Common myeloid progenitor, CD34-positive (primary cell): ENCODE results near the gene HOXB3.

Experiments used
- CTCF ChIA-PET: fragments of 350-600 bp; sonication (Branson Sonifier 250); formaldehyde crosslinking; loops from one replicate; lab custom pipeline; 2021; ENCODE audit warnings: antibody characterized with exemption; lab: Charles Lee
- POLR2A ChIA-PET: fragments of 350-600 bp; sonication (Branson Sonifier 250); formaldehyde crosslinking; loops from one replicate; lab custom pipeline; 2021; ENCODE audit warnings: antibody characterized with exemption; lab: Charles Lee
- DNase-seq, 3 donors: peaks; one replicate each; pipeline versions ENCODE4 v3.0.0 to v3.0.0-alpha.2; 2013
- H3K27ac ChIP-seq, 2 experiments: 1 replicate in 1 of 2; 2 replicates in 1 of 2; pipeline ENCODE4 v1.7.0; 2013; ENCODE audit warnings: inconsistent platforms in 2 of 2, low read length in 2 of 2, mild to moderate bottlenecking in 2 of 2, low read depth in 1 of 2, moderate library complexity in 1 of 2; ENCODE audit not compliant: severe bottlenecking in 2 of 2, insufficient read depth in 1 of 2, poor library complexity in 1 of 2
- H3K27me3 ChIP-seq, 5 experiments: replicated peaks in 2 of 5; 1 replicate in 3 of 5; 2 replicates in 2 of 5; pipeline versions ENCODE4 v1.6.1 to v1.7.0; 2013; ENCODE audit warnings: low read length in 4 of 5, mild to moderate bottlenecking in 2 of 5, moderate library complexity in 2 of 5, inconsistent platforms in 1 of 5; ENCODE audit not compliant: insufficient read depth in 5 of 5, control insufficient read depth in 4 of 5
- H3K36me3 ChIP-seq, 4 experiments: 1 replicate in 2 of 4; 2 replicates in 2 of 4; pipeline versions ENCODE4 v1.6.1 to v1.7.0; 2013; ENCODE audit warnings: low read length in 3 of 4, control low read depth in 1 of 4, mild to moderate bottlenecking in 1 of 4; ENCODE audit not compliant: control insufficient read depth in 4 of 4, insufficient read depth in 4 of 4
- H3K4me1 ChIP-seq, 4 experiments: 1 replicate in 3 of 4; 2 replicates in 1 of 4; pipeline versions ENCODE4 v1.6.1 to v1.7.1; 2013; ENCODE audit warnings: low read length in 3 of 4, mild to moderate bottlenecking in 3 of 4, control low read depth in 1 of 4, inconsistent platforms in 1 of 4, moderate library complexity in 1 of 4; ENCODE audit not compliant: control insufficient read depth in 4 of 4, insufficient read depth in 4 of 4; ENCODE audit errors: control extremely low read depth in 1 of 4
- H3K4me3 ChIP-seq, 7 experiments: 1 replicate in 4 of 7; 2 replicates in 3 of 7; pipeline versions ENCODE4 v1.5.1 to v1.7.0; 2013; ENCODE audit warnings: mild to moderate bottlenecking in 7 of 7, low read length in 6 of 7, moderate library complexity in 6 of 7, inconsistent platforms in 2 of 7, low read depth in 2 of 7, control low read depth in 1 of 7; ENCODE audit not compliant: insufficient read depth in 4 of 7, control insufficient read depth in 1 of 7; ENCODE audit errors: extremely low read depth in 1 of 7
- H3K9me3 ChIP-seq, 5 experiments: 1 replicate in 4 of 5; 2 replicates in 1 of 5; pipeline versions ENCODE4 v1.6.1 to v1.7.1; 2013; ENCODE audit warnings: low read length in 4 of 5, mild to moderate bottlenecking in 2 of 5, inconsistent platforms in 1 of 5, low read depth in 1 of 5, moderate library complexity in 1 of 5; ENCODE audit not compliant: control insufficient read depth in 4 of 5, insufficient read depth in 2 of 5; ENCODE audit errors: control extremely low read depth in 1 of 5
- WGBS: methylation state at CpG from one replicate; pipeline ENCODE4 v1.1.5; 2013; ENCODE audit not compliant: insufficient coverage; 5-methylcytosine and 5-hydroxymethylcytosine counted together

Gene HOXB3

GRCh38 chr17:48574505-48575065 is 15.5 kb downstream of the HOXB3 start:
- CTCF ChIA-PET = interaction anchor here (0.9 to 1.3 kb wide), 3 partner anchors 35 to 223 kb away, joined by 3 to 4 read pairs (median 3); no protein-coding TSS in a partner anchor
- Histone ChIP-seq H3K27me3 (no peaks in the 10 kb centered on the region), H3K36me3 (peaks cover 0 to 30% (median 16%) of the 10 kb centered on the region in 4 experiments), H3K4me1 (peaks cover 4 to 89% (median 58%) of the 10 kb centered on the region in 4 experiments), H3K9me3 (no peaks in the 10 kb centered on the region), H3K27ac (no peak overlapping the region), H3K4me3 (no peak overlapping the region)
- 91% methylated on average over 6 of the region's 8 CpGs for WGBS
- DNase-seq = no peak
- POLR2A ChIA-PET = interaction anchor here (0.6 to 0.7 kb wide), 2 partner anchors 31 to 670 kb away, joined by 3 to 4 read pairs; no protein-coding TSS in a partner anchor

DNA sequence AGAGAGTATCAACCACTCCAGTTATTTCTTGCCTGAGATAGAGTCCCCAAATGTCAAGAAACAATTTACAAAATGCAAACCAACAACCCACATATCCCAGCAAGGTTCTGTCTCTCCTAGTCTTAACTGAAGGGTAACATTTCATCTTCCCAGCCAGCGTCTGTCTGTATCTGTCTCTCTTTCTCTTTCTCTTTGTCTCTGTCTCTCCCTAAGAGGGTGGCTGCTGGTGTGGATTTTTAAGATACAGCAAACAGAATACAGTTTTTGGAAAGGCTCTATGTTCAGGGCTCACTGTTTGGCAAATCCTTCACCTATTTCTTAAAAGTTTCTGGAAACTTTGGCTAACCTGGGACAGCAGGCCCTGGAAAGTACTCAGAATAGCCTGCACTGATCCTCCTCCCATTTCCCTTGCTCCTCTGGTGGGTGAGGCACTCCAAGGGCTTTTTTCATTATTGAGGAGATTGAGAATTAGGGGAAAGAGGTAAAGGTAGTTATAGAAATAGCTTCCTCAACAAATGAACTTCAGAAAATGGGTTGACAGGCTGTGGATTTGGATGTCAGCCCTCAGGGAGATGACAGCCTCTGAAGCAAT is 18.1 kb downstream of the HOXB3 start:
- Histone ChIP-seq H3K27me3 (no peaks in the 10 kb centered on the region), H3K4me1 (peaks cover 0 to 99% (median 64%) of the 10 kb centered on the region in 4 experiments), H3K36me3 (peaks cover 0 to 36% (median 16%) of the 10 kb centered on the region in 4 experiments), H3K9me3 (no peaks in the 10 kb centered on the region), H3K27ac (no peak overlapping the region), H3K4me3 (no peak overlapping the region)
- ChIA-PET CTCF (no interaction called here), POLR2A (no interaction called here)
- DNase-seq = no peak
- WGBS = 86% methylated on average over 1 of the region's 1 CpG

GRCh38 chr17:48571024-48571818 is 18.8 kb downstream of the HOXB3 start:
- peak overlapping the region in 3 of 7 experiments; percentile 19 to 47 (median 28) for H3K4me3 ChIP-seq
- peaks cover 0 to 100% (median 64%) of the 10 kb centered on the region in 4 experiments for H3K4me1 ChIP-seq
- H3K27me3 ChIP-seq = no peaks in the 10 kb centered on the region
- CTCF ChIA-PET = interaction anchor here (1.0 to 1.5 kb wide), 2 partner anchors 9 to 22 kb away, joined by 3 to 9 read pairs; no protein-coding TSS in a partner anchor
- 37% methylated on average over 21 of the region's 26 CpGs for WGBS
- no peaks in the 10 kb centered on the region for H3K9me3 ChIP-seq
- H3K27ac ChIP-seq = no peak overlapping the region
- DNase-seq = no peak
- peaks cover 0 to 40% (median 17%) of the 10 kb centered on the region in 4 experiments for H3K36me3 ChIP-seq
- POLR2A ChIA-PET = no interaction called here

DNA sequence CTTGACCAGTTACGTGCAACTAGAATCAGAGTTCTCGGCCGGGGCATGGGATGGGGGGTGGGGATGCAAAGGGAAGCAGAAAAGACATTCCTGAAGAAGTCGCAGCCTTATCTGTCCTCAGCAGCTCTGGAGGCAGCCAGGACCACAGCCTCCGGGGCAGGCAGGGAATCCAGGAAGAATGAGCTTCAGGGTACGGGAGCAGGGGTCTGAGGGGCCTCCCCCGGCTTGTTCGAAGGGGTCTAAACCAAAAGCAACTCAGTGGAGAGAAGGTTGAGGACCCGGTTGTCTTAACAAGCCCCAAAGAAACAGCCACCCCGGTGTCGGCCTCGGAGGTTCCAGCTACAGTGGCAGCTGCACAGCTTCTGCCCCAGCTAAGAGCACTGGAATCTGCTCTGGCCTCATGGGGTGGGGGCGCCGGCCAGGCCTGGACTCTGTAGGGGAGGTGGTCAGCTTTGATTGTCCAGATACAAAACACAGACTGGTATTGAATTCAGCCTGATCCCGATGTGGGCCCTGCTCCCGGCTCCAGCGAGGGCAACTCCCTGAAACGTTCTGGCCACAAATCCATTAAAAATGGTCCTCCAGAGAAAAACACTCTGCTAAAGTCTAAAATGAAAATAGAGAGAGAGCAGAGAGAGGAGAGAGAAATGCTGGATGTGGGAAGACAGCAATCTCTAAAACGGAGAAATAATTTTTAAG is 19.6 kb downstream of the HOXB3 start:
- DNase-seq = no peak
- ChIA-PET CTCF (interaction anchor here (0.9 to 1.5 kb wide), 3 partner anchors 9 to 24 kb away, joined by 3 to 9 read pairs (median 3); no protein-coding TSS in a partner anchor), POLR2A (interaction anchor here (0.5 to 0.7 kb wide), 2 partner anchors 10 to 224 kb away, joined by 3 read pairs; no protein-coding TSS in a partner anchor)
- no peaks in the 10 kb centered on the region for H3K9me3 ChIP-seq
- peak overlapping the region in 3 of 7 experiments; percentile 19 to 47 (median 28) for H3K4me3 ChIP-seq
- peaks cover 0 to 100% (median 60%) of the 10 kb centered on the region in 4 experiments for H3K4me1 ChIP-seq
- peaks cover 0 to 41% (median 20%) of the 10 kb centered on the region in 4 experiments for H3K36me3 ChIP-seq
- H3K27ac ChIP-seq = no peak overlapping the region
- WGBS = 32% methylated on average over 9 of the region's 19 CpGs
- H3K27me3 ChIP-seq = no peaks in the 10 kb centered on the region

DNA sequence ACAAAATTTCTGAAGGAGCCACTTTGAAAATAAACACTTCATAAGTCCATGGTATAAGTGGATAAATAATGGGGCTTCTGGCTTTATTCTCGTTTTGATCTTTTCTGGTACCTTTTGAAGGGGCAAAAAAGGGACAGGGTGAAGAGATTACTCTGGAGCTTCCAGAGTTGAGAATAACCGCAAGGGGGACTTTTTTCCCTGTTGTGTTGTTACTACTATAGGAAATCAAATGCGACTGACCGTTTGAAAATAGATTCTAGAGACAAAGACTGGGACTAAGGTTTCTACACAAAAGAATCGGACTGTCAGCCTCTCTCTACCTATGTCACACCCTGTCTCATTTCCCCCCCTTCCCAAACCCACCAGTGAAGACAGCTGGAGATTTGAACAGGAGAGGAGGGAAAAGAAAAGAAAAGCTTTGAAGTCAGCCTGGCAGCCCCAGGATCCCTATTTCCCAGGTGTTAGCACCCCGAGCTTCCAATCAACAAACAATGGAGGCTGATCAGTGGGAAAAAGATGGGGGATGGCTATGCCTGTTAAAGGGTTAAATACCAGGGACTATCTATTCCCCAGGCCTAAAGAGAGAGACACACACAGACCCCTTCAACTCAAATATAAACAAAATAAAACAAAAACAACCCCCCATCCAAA is 20.2 kb downstream of the HOXB3 start:
- H3K9me3 ChIP-seq = no peaks in the 10 kb centered on the region
- H3K27ac ChIP-seq = no peak overlapping the region
- ChIA-PET POLR2A (interaction anchor here (0.5 to 0.7 kb wide), 2 partner anchors 11 to 223 kb away, joined by 3 read pairs; no protein-coding TSS in a partner anchor), CTCF (interaction anchor here (0.9 to 1.6 kb wide), 4 partner anchors 8 to 23 kb away, joined by 3 to 9 read pairs (median 4); no protein-coding TSS in a partner anchor)
- no peak for DNase-seq
- peaks cover 0 to 100% (median 63%) of the 10 kb centered on the region in 4 experiments for H3K4me1 ChIP-seq
- 61% methylated on average over 2 of the region's 6 CpGs for WGBS
- H3K36me3 ChIP-seq = peaks cover 0 to 47% (median 19%) of the 10 kb centered on the region in 4 experiments
- H3K4me3 ChIP-seq = peak overlapping the region in 1 of 7 experiments; percentile 1
- H3K27me3 ChIP-seq = no peaks in the 10 kb centered on the region

GRCh38 chr17:48569240-48569582 is 20.8 kb downstream of the HOXB3 start:
- WGBS = no CpG with 5 or more reads among the region's 3 CpGs
- no peaks in the 10 kb centered on the region for H3K27me3 ChIP-seq
- ChIA-PET CTCF (interaction anchor here (1.6 kb wide), 1 partner anchor 24 kb away, joined by 6 read pairs; no protein-coding TSS in a partner anchor), POLR2A (no interaction called here)
- no peaks in the 10 kb centered on the region for H3K9me3 ChIP-seq
- H3K4me3 ChIP-seq = peak overlapping the region in 4 of 7 experiments; percentile 12 to 65 (median 42)
- H3K4me1 ChIP-seq = peaks cover 0 to 99% (median 63%) of the 10 kb centered on the region in 4 experiments
- peaks cover 0 to 52% (median 18%) of the 10 kb centered on the region in 4 experiments for H3K36me3 ChIP-seq
- no peak overlapping the region for H3K27ac ChIP-seq
- DNase-seq = no peak
